ENCODE measurements around the gene C9orf153. TPM values are rescaled to one million over a fixed set of nuclear protein-coding genes. Genes with fewer than 3 reads are reported as not detected.

The C9orf153 gene
- total RNA-seq, 1 donor from 2014 or later = not detected

Other genes starting within 250 kb of the C9orf153 start
- gene GOLM1, start 160.1 kb downstream of the C9orf153 start, total RNA-seq = 6.2 TPM
- gene ISCA1, start 22.9 kb upstream of the C9orf153 start, total RNA-seq = 49.2 TPM
- 14.6 TPM for gene TUT7, start 94.8 kb upstream of the C9orf153 start, total RNA-seq